H9 (cell line): ENCODE results near the gene TRPM2. TPM values are rescaled to one million over a fixed set of nuclear protein-coding genes. Genes with fewer than 3 reads are reported as not detected.

Experiments
- DNase-seq: peaks from one replicate; pipeline ENCODE4 v3.0.0-alpha.2; 2017
- H2AFZ ChIP-seq: one replicate; pipeline ENCODE4 v1.6.1; 2013; ENCODE audit warnings: mild to moderate bottlenecking, low read length, control low read depth, moderate library complexity
- H2AK5ac ChIP-seq: 2 replicates; pipeline ENCODE4 v1.6.1; 2013; ENCODE audit warnings: low read length, control low read depth, mixed read lengths; ENCODE audit not compliant: insufficient read length
- H2BK120ac ChIP-seq: one replicate; pipeline ENCODE4 v1.6.1; 2013; ENCODE audit warnings: low read depth, mild to moderate bottlenecking, low read length, control low read depth, inconsistent platforms; ENCODE audit not compliant: poor library complexity, severe bottlenecking
- H2BK12ac ChIP-seq: 2 replicates; pipeline ENCODE4 v1.6.1; 2013; ENCODE audit warnings: low read length, control low read depth, mixed read lengths, low read depth; ENCODE audit not compliant: insufficient read length
- H2BK15ac ChIP-seq: 2 replicates; pipeline ENCODE4 v1.6.1; 2013; ENCODE audit warnings: low read depth, low read length, control low read depth
- H2BK20ac ChIP-seq: one replicate; pipeline ENCODE4 v1.6.1; 2013; ENCODE audit warnings: low read depth, mild to moderate bottlenecking, low read length, control low read depth, inconsistent platforms; ENCODE audit not compliant: poor library complexity, severe bottlenecking
- H2BK5ac ChIP-seq: 2 replicates; pipeline ENCODE4 v1.6.1; 2013; ENCODE audit warnings: low read length, control low read depth, mixed read lengths; ENCODE audit not compliant: insufficient read length
- H3K14ac ChIP-seq: 2 replicates; pipeline ENCODE4 v1.6.1; 2013; ENCODE audit warnings: low read length, control low read depth; ENCODE audit not compliant: insufficient read depth
- H3K18ac ChIP-seq: 2 replicates; pipeline ENCODE4 v1.6.1; 2013; ENCODE audit warnings: low read depth, mild to moderate bottlenecking, mixed read lengths, low read length, control low read depth; ENCODE audit not compliant: insufficient read length
- H3K23ac ChIP-seq: 2 replicates; pipeline ENCODE4 v1.6.1; 2013; ENCODE audit warnings: low read length, control low read depth, mixed read lengths, low read depth; ENCODE audit not compliant: insufficient read length
- H3K23me2 ChIP-seq: 2 replicates; pipeline ENCODE4 v1.6.1; 2013; ENCODE audit warnings: low read depth, mild to moderate bottlenecking, mixed read lengths, low read length, control low read depth; ENCODE audit not compliant: insufficient read length, poor library complexity, severe bottlenecking
- H3K27ac ChIP-seq: 2 replicates; pipeline ENCODE4 v1.5.1; 2013; ENCODE audit warnings: low read length, control low read depth, mixed read lengths, low read depth; ENCODE audit not compliant: insufficient read length
- H3K27me3 ChIP-seq: 2 replicates; pipeline ENCODE4 v1.6.1; 2013; ENCODE audit warnings: low read length, control low read depth, inconsistent platforms; ENCODE audit not compliant: insufficient read depth
- H3K4ac ChIP-seq: 2 replicates; pipeline ENCODE4 v1.6.1; 2013; ENCODE audit warnings: low read depth, mild to moderate bottlenecking, control low read depth, inconsistent platforms, low read length, moderate library complexity
- H3K4me1 ChIP-seq: 2 replicates; pipeline ENCODE4 v1.6.1; 2013; ENCODE audit warnings: low read length, control low read depth, inconsistent platforms; ENCODE audit not compliant: insufficient read depth
- H3K4me2 ChIP-seq: 2 replicates; pipeline ENCODE4 v1.6.1; 2013; ENCODE audit warnings: low read length, control low read depth, mixed read lengths; ENCODE audit not compliant: insufficient read length, insufficient read depth
- H3K56ac ChIP-seq: 2 replicates; pipeline ENCODE4 v1.6.1; 2013; ENCODE audit warnings: low read depth, mild to moderate bottlenecking, mixed read lengths, low read length, control low read depth; ENCODE audit not compliant: insufficient read length
- H3K79me1 ChIP-seq: 2 replicates; pipeline ENCODE4 v1.6.1; 2013; ENCODE audit warnings: low read depth, mild to moderate bottlenecking, moderate library complexity, low read length, control low read depth, inconsistent platforms; ENCODE audit not compliant: insufficient read depth, poor library complexity, severe bottlenecking
- H3K79me2 ChIP-seq: 2 replicates; pipeline ENCODE4 v1.6.1; 2013; ENCODE audit warnings: low read length, control low read depth, inconsistent platforms; ENCODE audit not compliant: insufficient read depth
- H3K9ac ChIP-seq: 2 replicates; pipeline ENCODE4 v1.6.1; 2013; ENCODE audit warnings: low read length, control low read depth, mixed read lengths; ENCODE audit not compliant: insufficient read length; ENCODE audit errors: extremely low read depth
- H3K9me3 ChIP-seq: one replicate; pipeline ENCODE4 v1.6.1; 2013; ENCODE audit warnings: low read depth, low read length, inconsistent platforms; ENCODE audit not compliant: control insufficient read depth
- H3T11ph ChIP-seq: one replicate; pipeline ENCODE4 v1.6.1; 2013; ENCODE audit warnings: mild to moderate bottlenecking, low read length, control low read depth, inconsistent platforms
- H4K20me1 ChIP-seq: one replicate; pipeline ENCODE4 v1.6.1; 2013; ENCODE audit not compliant: control insufficient read depth, insufficient read length, insufficient read depth
- H4K5ac ChIP-seq: 2 replicates; pipeline ENCODE4 v1.6.1; 2013; ENCODE audit warnings: low read depth, mild to moderate bottlenecking, mixed read lengths, low read length, control low read depth; ENCODE audit not compliant: insufficient read length
- H4K8ac ChIP-seq: replicated peaks from 2 replicates; pipeline ENCODE4 v1.6.1; 2013; ENCODE audit warnings: low read length, control low read depth, mixed read lengths, low read depth; ENCODE audit not compliant: insufficient read length
- H4K91ac ChIP-seq: 2 replicates; pipeline ENCODE4 v1.6.1; 2013; ENCODE audit warnings: low read depth, mild to moderate bottlenecking, moderate library complexity, mixed read lengths, low read length, control low read depth; ENCODE audit not compliant: insufficient read length
- H3K27ac Mint-ChIP-seq, 3 experiments: 2 replicates in 2 of 3; 3 replicates in 1 of 3; pipeline ENCODE4 v1.8.0; 2020 to 2021; ENCODE audit warnings: mixed read lengths in 3 of 3, mild to moderate bottlenecking in 1 of 3, moderate library complexity in 1 of 3
- H3K27me3 Mint-ChIP-seq: 2 replicates; pipeline ENCODE4 v1.8.0; 2021; ENCODE audit warnings: low read depth, mild to moderate bottlenecking, moderate library complexity, mixed read lengths
- H3K36me3 Mint-ChIP-seq, 3 experiments: 2 replicates in 2 of 3; 3 replicates in 1 of 3; pipeline ENCODE4 v1.8.0; 2020 to 2021; ENCODE audit warnings: low read depth in 3 of 3, mixed read lengths in 3 of 3; ENCODE audit not compliant: insufficient read depth in 1 of 3
- H3K4me1 Mint-ChIP-seq, 2 experiments: 2 replicates each; pipeline ENCODE4 v1.8.0; 2020; ENCODE audit warnings: mixed read lengths in 2 of 2
- H3K4me3 Mint-ChIP-seq, 2 experiments: 2 replicates in 1 of 2; 3 replicates in 1 of 2; pipeline ENCODE4 v1.8.0; 2020 to 2021; ENCODE audit warnings: mild to moderate bottlenecking in 2 of 2, mixed read lengths in 2 of 2, moderate library complexity in 1 of 2
- H3K9me3 Mint-ChIP-seq, 2 experiments: 2 replicates in 1 of 2; 3 replicates in 1 of 2; pipeline ENCODE4 v1.8.0; 2020; ENCODE audit warnings: mild to moderate bottlenecking in 2 of 2, mixed read lengths in 2 of 2, moderate library complexity in 1 of 2
- CTCF ChIP-seq: fragments of 200-600 bp; sonication (generic); conservative IDR thresholded peaks from 3 replicates; pipeline ENCODE4 v1.8.0; 2021; ENCODE audit warnings: antibody characterized with exemption, mild to moderate bottlenecking
- WGBS: extraction: QIAGEN DNeasy Blood & Tissue Kit; methylation state at CpG from one replicate; pipeline ENCODE4 v1.1.7; 2013; ENCODE audit warnings: missing lambda C conversion rate, low lambda C conversion rate, mixed read lengths; ENCODE audit not compliant: insufficient read length; ENCODE audit errors: extremely low coverage; 5-methylcytosine and 5-hydroxymethylcytosine counted together
- total RNA-seq: library from RNA; stranded (reverse); gene quantifications from 2 replicates; pipeline ENCODE4 v1.2.1, GENCODE V29; 2021

The TRPM2 gene
- total RNA-seq, 1 experiment from 2014 or later, result 0.68 TPM

DNA sequence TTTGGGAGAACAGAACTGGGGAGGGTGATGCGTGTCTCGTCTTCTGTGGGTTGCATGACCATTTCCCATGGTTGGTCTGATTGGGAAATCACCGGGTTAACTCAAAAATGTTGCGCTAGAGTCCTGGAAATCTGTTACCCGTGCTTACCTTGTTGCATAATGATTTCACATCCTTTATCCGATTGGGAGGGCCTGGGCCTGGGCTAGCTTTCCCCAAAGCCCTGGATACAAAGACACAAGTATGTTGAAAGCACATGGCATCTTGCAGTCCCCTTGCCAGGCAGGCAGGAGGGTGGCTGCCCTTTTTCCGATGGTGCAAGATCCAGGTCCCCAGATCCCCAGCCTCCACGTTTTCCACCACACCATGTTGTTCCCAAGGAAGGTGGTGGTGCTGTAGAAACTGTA, 582 bp downstream of the TRPM2 start:
- Histone ChIP-seq H3K9ac (no peak overlapping the region), H2BK20ac (no peak overlapping the region), H3K23ac (no peak overlapping the region), H4K5ac (no peak overlapping the region), H2AK5ac (no peak overlapping the region), H3K79me1 (no peaks in the 10 kb centered on the region), H3K18ac (no peak overlapping the region), H3K27me3 (no peaks in the 10 kb centered on the region), H3K27ac (no peak overlapping the region), H3K23me2 (no peaks in the 10 kb centered on the region), H3K79me2 (no peaks in the 10 kb centered on the region), H3K56ac (no peak overlapping the region), H4K20me1 (no peaks in the 10 kb centered on the region), H3K4me2 (no peak overlapping the region), H4K8ac (no peak overlapping the region), H3K4me1 (no peaks in the 10 kb centered on the region), H3K9me3 (no peaks in the 10 kb centered on the region), H2BK15ac (no peak overlapping the region), H2BK5ac (no peak overlapping the region), H2BK12ac (no peak overlapping the region), H2BK120ac (no peak overlapping the region), H3K14ac (no peak overlapping the region), H2AFZ (no peak overlapping the region), H3K4ac (no peak overlapping the region), H3T11ph (no peak overlapping the region), H4K91ac (no peak overlapping the region)
- TF ChIP-seq CTCF, result no peak
- peaks cover 0 to 5% of the 10 kb centered on the region in 2 experiments; a peak in 1 of 4 replicates for H3K4me1 Mint-ChIP-seq
- no peak for DNase-seq
- no CpG with 5 or more reads among the region's 8 CpGs for WGBS
- no peak overlapping the region for H3K27ac Mint-ChIP-seq
- H3K36me3 Mint-ChIP-seq, result no peaks in the 10 kb centered on the region
- H3K4me3 Mint-ChIP-seq, result no peak overlapping the region
- peaks cover 7% of the 10 kb centered on the region for H3K27me3 Mint-ChIP-seq
- peaks cover 0 to 4% of the 10 kb centered on the region in 2 experiments; a peak in 2 of 5 replicates for H3K9me3 Mint-ChIP-seq
